ENCODE results near the gene ADAP1.
A peak's percentile ranks its signal among the peaks of the same experiment; 100 is the strongest.

Gene ADAP1

GRCh38 chr7:977326-978048, 23.0 kb upstream of the ADAP1 start:
- no peak for TF ChIP-seq CTCF (IDR thresholded peaks at IDR 0.05; ENCODE audit: borderline replicate concordance, control extremely low read depth, extremely low read depth, insufficient read depth, missing control alignments)
- DNase-seq (ENCODE audit: low spot score): peak; percentile 64
- in situ Hi-C loops (cut with MboI; ENCODE audit: low sequenced_read_pairs, unreplicated experiment): no loop called here

- no peak for DNase-seq (ENCODE audit: low spot score)
- no peak for TF ChIP-seq CTCF (IDR thresholded peaks at IDR 0.05; ENCODE audit: borderline replicate concordance, control extremely low read depth, extremely low read depth, insufficient read depth, missing control alignments)
- in situ Hi-C loops (cut with MboI; ENCODE audit: low sequenced_read_pairs, unreplicated experiment): no loop called here
Observed at GRCh38 chr7:976901-977325, 22.4 kb upstream of the ADAP1 start.

- TF ChIP-seq CTCF (IDR thresholded peaks at IDR 0.05; ENCODE audit: borderline replicate concordance, control extremely low read depth, extremely low read depth, insufficient read depth, missing control alignments): no peak
- in situ Hi-C loops (cut with MboI; ENCODE audit: low sequenced_read_pairs, unreplicated experiment): no loop called here
- no peak for DNase-seq (ENCODE audit: low spot score)
Observed at GRCh38 chr7:975702-976473, 21.4 kb upstream of the ADAP1 start.

- in situ Hi-C loops (cut with MboI; ENCODE audit: low sequenced_read_pairs, unreplicated experiment): no loop called here
- no peak for TF ChIP-seq CTCF (IDR thresholded peaks at IDR 0.05; ENCODE audit: borderline replicate concordance, control extremely low read depth, extremely low read depth, insufficient read depth, missing control alignments)
- peak; percentile 96 for DNase-seq (ENCODE audit: low spot score)
Observed at GRCh38 chr7:974820-975681, 20.6 kb upstream of the ADAP1 start, which contains the start of gene COX19. Gene COX19 (minus strand): TSS chr7:975549. CDS start chr7:975509, 40 bp downstream.

- no peak for TF ChIP-seq CTCF (IDR thresholded peaks at IDR 0.05; ENCODE audit: borderline replicate concordance, control extremely low read depth, extremely low read depth, insufficient read depth, missing control alignments)
- in situ Hi-C loops (cut with MboI; ENCODE audit: low sequenced_read_pairs, unreplicated experiment): no loop called here
- DNase-seq (ENCODE audit: low spot score): no peak
Observed at GRCh38 chr7:974172-974571, 19.7 kb upstream of the ADAP1 start.

- no peak for TF ChIP-seq CTCF (IDR thresholded peaks at IDR 0.05; ENCODE audit: borderline replicate concordance, control extremely low read depth, extremely low read depth, insufficient read depth, missing control alignments)
- DNase-seq (ENCODE audit: low spot score): no peak
- in situ Hi-C loops (cut with MboI; ENCODE audit: low sequenced_read_pairs, unreplicated experiment): no loop called here
Observed at GRCh38 chr7:973312-973711, 18.8 kb upstream of the ADAP1 start.
